HepG2 (cell line): ENCODE measurements around the gene RUVBL2. TPM values are rescaled to one million over a fixed set of nuclear protein-coding genes. Genes with fewer than 3 reads are reported as not detected.

Experiments used
- AGO1 ChIP-seq: fragments of 200-400 bp; formaldehyde crosslinking; IDR thresholded peaks from 2 replicates; pipeline ENCODE4 v1.6.1; 2017; ENCODE audit warnings: mild to moderate bottlenecking, low read depth, low read length, moderate library complexity; ENCODE audit not compliant: poor library complexity, severe bottlenecking
- CCDC6 ChIP-seq: sonication (generic); formaldehyde crosslinking; IDR thresholded peaks from 2 replicates; pipeline ENCODE4 v1.8.1; 2022; ENCODE audit warnings: mild to moderate bottlenecking, missing genetic modification reagents, moderate library complexity
- KDM2A ChIP-seq: sonication (generic); formaldehyde crosslinking; IDR thresholded peaks from 2 replicates; pipeline ENCODE4 v1.4.0; 2020; ENCODE audit warnings: low read depth, missing genetic modification reagents, borderline replicate concordance
- MAZ ChIP-seq, 2 experiments: sonication (generic) in 1 of 2; formaldehyde crosslinking in 1 of 2; IDR thresholded peaks; 2 replicates each; pipeline versions ENCODE4 v1.5.0 to v1.6.1; 2012 to 2020; ENCODE audit warnings: low read depth in 2 of 2, mild to moderate bottlenecking in 2 of 2, borderline replicate concordance in 1 of 2, improper control_type of control experiment in 1 of 2, low read length in 1 of 2, missing genetic modification reagents in 1 of 2, moderate library complexity in 1 of 2
- PCBP2 ChIP-seq: fragments of 200-400 bp; formaldehyde crosslinking; optimal IDR thresholded peaks from 2 replicates; pipeline ENCODE3; 2018; ENCODE audit warnings: low read length, low read depth; ENCODE audit not compliant: poor library complexity, severe bottlenecking
- POLR2A ChIP-seq, 2 experiments: IDR thresholded peaks; 2 replicates each; pipeline ENCODE4 v1.6.1; 2011; ENCODE audit warnings: low read depth in 2 of 2, low read length in 2 of 2, mild to moderate bottlenecking in 1 of 2, moderate library complexity in 1 of 2; ENCODE audit not compliant: insufficient read depth in 1 of 2
- SP4 ChIP-seq: sonication (generic); formaldehyde crosslinking; IDR thresholded peaks from 2 replicates; pipeline ENCODE4 v1.8.1; 2023; ENCODE audit warnings: mild to moderate bottlenecking, missing genetic modification reagents
- ZNF569 ChIP-seq: sonication (generic); formaldehyde crosslinking; IDR thresholded peaks from 2 replicates; pipeline ENCODE4 v1.5.0; 2020; ENCODE audit warnings: mild to moderate bottlenecking, missing genetic modification reagents, moderate library complexity, borderline replicate concordance
- polyA plus RNA-seq, 8 experiments: library from polyadenylated mRNA; depleted of rRNA in 3 of 8; stranded (reverse) in 7 of 8; unstranded in 1 of 8; fragments of >200 nt; fragmentation: Illumina TruSeq in 4 of 8; extraction: Trizol in 4 of 8; gene quantifications; 2 replicates each; pipeline versions ENCODE4 v1.2.1 to v1.2.3, GENCODE V29; 2011 to 2016; ENCODE audit warnings: low read depth in 4 of 8, missing spikeins in 1 of 8, mixed read lengths in 1 of 8; ENCODE audit not compliant: insufficient read depth in 1 of 8
- total RNA-seq, 5 experiments: library from RNA; depleted of rRNA; stranded (reverse); fragments of >200 nt; fragmentation: Illumina TruSeq; extraction: Trizol; gene quantifications; 2 replicates each; pipeline ENCODE4 v1.2.3, GENCODE V29; 2016; ENCODE audit warnings: low read depth in 1 of 5
- TF ChIP-seq, protein P1 (sequence below), 2 experiments: sonication (generic) in 1 of 2; formaldehyde crosslinking in 1 of 2; IDR thresholded peaks; 2 replicates each; pipeline versions ENCODE4 v1.4.0 to v1.6.1; 2018 to 2020; ENCODE audit warnings: missing genetic modification reagents in 2 of 2, borderline replicate concordance in 1 of 2, low read depth in 1 of 2, mild to moderate bottlenecking in 1 of 2, missing biosample characterization in 1 of 2
- TF ChIP-seq, protein P2 (sequence below): sonication (generic); formaldehyde crosslinking; IDR thresholded peaks from 2 replicates; pipeline ENCODE4 v1.4.0; 2020; ENCODE audit warnings: missing genetic modification reagents, low read depth, mild to moderate bottlenecking, borderline replicate concordance
- TF ChIP-seq, protein P3 (sequence below): IDR thresholded peaks from 2 replicates; pipeline ENCODE4 v1.6.1; 2016; ENCODE audit warnings: mild to moderate bottlenecking

The RUVBL2 gene
- total and polyA plus RNA-seq, 2 of the 13 experiments (the other 11 are each of a cell fraction or from before 2014, with no cell fraction given) = 120 to 122 TPM

DNA sequence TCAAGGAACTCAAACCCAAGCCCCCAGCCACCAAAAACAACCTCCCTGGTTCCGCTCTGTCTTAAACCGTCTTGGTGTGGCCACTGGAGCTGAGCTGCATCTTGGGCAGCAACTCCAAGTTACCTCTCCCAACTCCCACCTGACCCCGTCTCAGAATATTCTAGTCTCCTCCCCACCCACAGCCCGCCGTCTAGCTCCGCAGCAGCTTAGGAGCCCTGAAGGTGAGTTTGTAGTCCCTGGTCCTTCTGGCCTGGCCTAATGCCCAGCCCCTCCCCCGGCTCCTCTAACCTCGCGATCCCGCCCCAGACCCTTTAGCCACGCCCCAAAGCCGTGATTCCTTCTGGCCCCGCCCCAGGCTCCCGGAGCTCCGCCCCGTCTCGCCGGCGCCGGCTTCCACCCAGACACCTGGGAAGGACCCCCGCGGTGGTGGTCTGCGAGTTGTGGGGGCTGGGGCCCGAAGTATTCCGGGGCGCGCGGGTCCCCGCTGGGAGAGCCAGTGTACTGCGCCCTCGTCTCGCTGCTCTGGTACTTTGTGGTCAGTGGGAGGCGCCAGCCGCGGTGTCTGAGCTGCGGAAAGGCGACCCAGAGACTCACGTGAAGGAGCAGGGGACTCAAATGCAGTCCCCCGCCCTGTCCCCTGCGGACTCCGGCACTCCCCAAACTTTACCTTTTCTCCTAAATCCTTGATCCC, 25.7 kb downstream of the RUVBL2 start (continued):
- TF ChIP-seq, protein P1, sequence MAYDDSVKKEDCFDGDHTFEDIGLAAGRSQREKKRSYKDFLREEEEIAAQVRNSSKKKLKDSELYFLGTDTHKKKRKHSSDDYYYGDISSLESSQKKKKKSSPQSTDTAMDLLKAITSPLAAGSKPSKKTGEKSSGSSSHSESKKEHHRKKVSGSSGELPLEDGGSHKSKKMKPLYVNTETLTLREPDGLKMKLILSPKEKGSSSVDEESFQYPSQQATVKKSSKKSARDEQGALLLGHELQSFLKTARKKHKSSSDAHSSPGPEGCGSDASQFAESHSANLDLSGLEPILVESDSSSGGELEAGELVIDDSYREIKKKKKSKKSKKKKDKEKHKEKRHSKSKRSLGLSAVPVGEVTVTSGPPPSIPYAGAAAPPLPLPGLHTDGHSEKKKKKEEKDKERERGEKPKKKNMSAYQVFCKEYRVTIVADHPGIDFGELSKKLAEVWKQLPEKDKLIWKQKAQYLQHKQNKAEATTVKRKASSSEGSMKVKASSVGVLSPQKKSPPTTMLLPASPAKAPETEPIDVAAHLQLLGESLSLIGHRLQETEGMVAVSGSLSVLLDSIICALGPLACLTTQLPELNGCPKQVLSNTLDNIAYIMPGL (CRISPR knock-in tag; IDR thresholded peaks at IDR 0.05; ENCODE audit: borderline replicate concordance in 1 of 2, low read depth in 1 of 2) = peak in 1 of 2 experiments; percentile 6; a peak in 1 of 4 replicates
- TF ChIP-seq PCBP2 (no peak), ZNF569 (no peak), KDM2A (0 out of 2 replicates have a peak, but pooled peaks have one; percentile 46), AGO1 (no peak), MAZ (IDR thresholded peaks at IDR 0.05; ENCODE audit: borderline replicate concordance, low read depth, low read length) (0 out of 2 replicates have a peak, but pooled peaks have one; percentile 18), MAZ (CRISPR knock-in tag; IDR thresholded peaks at IDR 0.05; ENCODE audit: low read depth) (no peak), POLR2A (IDR thresholded peaks at IDR 0.05; ENCODE audit: insufficient read depth in 1 of 2, low read depth in 2 of 2, low read length in 2 of 2) (no peak), SP4 (CRISPR knock-in tag) (peak; percentile 49; the same call in 1 of the 2 replicates), CCDC6 (CRISPR knock-in tag) (no peak)
- TF ChIP-seq, protein P2, sequence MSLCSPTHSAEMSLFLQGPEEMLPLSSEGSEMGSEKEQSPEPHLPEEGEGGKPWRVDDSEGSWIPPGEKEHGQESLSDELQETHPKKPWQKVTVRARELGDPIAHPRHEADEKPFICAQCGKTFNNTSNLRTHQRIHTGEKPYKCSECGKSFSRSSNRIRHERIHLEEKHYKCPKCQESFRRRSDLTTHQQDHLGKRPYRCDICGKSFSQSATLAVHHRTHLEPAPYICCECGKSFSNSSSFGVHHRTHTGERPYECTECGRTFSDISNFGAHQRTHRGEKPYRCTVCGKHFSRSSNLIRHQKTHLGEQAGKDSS (CRISPR knock-in tag) = no peak
- TF ChIP-seq, protein P3, sequence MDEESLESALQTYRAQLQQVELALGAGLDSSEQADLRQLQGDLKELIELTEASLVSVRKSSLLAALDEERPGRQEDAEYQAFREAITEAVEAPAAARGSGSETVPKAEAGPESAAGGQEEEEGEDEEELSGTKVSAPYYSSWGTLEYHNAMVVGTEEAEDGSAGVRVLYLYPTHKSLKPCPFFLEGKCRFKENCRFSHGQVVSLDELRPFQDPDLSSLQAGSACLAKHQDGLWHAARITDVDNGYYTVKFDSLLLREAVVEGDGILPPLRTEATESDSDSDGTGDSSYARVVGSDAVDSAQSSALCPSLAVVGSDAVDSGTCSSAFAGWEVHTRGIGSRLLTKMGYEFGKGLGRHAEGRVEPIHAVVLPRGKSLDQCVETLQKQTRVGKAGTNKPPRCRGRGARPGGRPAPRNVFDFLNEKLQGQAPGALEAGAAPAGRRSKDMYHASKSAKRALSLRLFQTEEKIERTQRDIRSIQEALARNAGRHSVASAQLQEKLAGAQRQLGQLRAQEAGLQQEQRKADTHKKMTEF (CRISPR knock-in tag) = 0 out of 2 replicates have a peak, but pooled peaks have one; percentile 24
